NCI-H524 treated with DMSO at 0.1 percent for 48 hours (cell line): ENCODE measurements around the gene AP3D1.

Experiments used
- DNase-seq: peaks from one replicate; lab custom pipeline; 2025; lab: John Stamatoyannopoulos, UW

AP3D1 gene

DNA sequence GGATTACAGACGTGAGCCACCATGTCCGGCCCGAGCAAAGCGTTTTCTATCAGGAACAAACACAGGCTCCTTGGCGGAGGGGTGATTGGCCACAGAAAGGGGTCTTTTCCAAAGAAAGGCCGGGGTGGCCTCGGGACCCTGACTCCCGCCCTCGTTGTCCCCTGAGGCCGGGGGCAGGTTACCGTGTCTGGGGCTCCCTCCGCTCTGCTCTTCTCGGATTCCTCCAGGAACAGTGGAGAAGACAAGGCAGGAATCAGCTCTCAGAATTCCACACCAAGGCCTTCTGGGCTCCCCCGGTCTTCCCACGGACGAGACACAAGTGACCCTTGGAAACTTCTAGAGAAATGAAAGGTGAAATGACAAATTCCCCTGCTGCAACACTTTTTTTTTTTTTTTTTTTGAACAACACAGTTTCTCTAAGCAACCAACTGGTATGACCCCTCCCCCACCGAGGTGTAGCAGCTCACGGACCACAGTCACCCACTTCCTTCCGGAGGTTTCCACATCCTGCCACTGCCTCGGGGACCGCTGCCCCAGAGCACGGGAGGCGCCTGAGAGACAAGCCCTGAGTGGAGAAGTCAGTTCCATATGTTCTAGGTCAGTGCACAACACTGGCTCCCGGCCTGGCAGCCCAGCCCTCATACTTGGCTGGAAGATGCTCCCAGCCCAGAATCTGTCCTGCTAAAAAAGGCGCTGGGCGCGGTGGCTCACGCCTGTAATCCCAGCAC lies 66.2 kb downstream of the AP3D1 start:
- DNase-seq = no peak

GRCh38 chr19:2083174-2083854 lies 68.1 kb downstream of the AP3D1 start:
- no peak for DNase-seq

DNA sequence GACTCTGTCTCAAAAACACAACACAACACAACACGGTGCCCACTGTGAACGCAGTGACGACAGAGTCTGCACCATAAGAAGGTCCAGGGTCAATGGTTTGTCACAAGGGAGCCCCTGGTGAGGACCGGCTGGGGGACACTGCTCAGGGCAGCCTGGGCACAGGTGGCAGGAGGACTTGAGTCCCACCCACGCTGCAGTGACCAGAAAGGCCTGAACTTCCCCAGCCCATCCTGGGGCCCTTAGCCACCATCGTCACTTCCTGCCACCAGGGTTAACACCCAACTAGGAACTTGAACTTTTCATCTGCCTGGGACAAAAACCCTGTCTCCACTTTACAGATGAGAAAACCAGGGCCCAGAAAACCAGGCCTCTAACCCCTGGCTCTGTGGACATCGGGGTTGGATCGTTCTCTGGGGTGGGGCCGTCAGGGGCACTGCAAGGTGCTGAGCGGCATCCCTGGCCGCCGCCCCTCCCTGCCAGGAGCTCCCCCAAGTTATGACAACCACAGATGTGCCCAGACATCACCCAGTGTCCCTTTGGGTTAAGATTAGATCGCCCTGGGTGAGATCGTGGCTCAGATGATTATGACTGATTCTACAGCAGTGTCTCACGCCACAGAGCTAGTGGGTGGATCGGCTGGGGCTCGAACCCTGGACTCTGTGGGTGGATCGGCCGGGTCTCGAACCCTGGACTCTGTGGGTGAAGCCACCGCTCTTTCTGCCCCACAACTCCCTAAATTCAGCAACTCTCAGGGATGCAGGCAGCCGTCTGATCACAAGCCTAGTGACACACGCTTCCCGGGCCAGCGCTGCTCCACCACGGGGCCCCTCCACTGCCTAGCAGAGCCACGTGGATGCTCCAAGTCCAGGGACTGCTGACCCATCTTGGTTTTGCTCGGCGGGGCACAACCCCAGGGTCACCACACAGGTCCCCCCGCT lies 69.2 kb downstream of the AP3D1 start:
- DNase-seq = no peak

DNA sequence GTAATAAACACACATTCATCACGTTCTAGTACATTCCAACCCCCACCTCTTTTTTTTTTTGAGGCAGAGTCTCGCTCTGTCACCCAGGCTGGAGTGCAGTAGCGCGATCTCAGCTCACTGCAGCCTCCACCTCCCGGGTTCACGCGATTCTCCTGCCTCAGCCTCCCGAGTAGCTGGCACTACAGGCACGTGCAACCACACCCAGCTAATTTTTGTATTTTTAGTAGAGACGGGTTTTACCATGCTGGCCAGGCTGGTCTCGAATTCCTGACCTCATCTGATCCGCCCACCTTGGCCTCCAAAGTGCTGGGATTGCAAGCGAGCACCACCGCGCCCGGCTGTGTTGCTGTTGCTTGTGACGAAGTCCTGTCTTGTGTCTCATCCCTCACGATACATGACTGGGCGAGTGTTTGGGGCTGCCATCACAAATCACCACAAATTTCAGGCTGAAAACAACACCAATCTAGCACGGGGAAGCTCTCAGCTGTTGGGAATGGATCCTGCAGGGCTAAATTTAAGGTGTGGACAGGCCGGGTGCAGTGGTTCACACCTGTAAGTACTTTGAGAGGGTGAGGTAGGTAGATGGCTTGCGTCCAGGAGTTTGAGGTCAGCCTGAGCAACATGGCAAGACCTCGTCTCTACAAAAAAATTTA lies 70.9 kb downstream of the AP3D1 start:
- no peak for DNase-seq

DNA sequence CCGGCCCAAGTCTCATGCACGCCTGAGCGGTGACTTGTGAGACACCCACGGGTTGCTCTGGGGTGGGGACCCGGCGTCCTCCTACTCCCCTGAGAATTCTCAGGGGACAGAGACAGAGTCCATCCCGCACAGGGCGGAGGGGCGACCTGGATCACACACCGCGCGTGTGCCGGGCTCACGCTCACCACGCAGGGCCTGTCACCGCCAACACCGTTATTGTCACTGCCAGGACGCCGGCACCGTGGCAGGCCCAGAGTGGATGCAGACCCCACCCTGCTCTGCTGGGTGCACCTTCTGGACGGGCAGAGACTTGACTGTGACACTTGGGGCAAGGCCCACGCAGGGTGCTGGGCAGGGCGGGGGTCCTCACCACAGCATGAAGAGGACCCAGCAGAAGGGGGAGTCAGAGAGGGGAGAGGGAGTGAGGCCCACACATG lies 71.5 kb downstream of the AP3D1 start:
- no peak for DNase-seq

- DNase-seq = no peak
Observed at GRCh38 chr19:2079076-2079864, 72.1 kb downstream of the AP3D1 start.

DNA sequence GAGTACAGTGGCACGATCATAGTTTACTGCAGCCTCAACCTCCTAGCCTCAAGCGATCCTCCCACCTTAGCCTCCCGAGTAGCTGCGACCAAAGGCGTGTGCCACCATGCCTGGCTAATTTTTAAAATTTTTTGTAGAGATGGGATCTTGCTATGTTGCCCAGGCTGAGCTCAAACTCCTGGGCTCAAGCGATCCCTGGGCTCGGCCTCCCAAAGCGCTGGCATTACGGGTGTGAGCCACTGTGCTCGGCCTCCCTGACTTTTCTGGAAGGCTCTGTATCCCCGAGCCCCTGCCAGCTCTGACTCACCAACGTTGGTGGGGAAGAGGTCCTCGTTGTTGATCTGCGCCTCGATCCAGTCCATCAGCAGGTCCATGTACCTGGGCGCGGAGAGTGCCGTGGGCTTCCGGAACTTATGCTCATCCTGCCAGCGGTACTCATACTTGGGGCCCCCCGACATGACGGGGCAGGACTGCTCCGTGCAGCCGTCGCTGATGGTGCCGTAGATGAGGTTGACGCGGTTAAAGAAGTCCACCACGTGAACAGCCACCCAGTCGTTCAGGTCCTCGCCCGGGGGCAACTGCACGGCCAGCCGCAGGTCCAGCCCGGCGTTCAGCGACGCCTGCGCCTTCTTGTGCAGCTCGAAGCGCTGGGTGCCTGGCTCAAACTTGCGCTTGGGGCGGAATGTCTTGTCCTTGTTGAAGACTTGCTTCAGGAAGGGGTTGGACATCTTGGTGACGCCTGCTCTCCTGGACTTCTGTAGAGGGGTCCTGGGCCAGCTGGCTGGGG lies 73.3 kb downstream of the AP3D1 start:
- no peak for DNase-seq

DNA sequence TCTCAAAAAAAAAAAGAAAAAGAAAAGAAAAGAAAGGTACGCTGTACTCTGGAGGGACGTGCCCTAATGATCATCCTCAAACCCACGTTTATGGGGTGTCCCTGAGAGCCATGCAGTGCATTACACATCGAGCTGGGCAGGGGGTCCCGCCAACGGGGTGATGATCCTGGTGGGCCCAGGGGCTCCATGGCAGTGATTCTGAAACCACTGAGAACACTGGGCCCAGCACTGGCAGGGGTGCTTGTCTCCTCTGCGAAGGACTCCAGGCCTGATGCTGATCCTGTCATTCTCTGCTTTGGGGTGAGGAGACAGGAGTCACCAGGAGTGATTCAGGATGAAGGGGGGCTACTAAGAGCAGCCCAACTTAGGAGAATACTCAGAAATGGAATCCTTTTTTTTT lies 74.0 kb downstream of the AP3D1 start:
- no peak for DNase-seq

- no peak for DNase-seq
Observed at GRCh38 chr19:2076526-2076944, 74.8 kb downstream of the AP3D1 start.

GRCh38 chr19:2072757-2073551 lies 78.4 kb downstream of the AP3D1 start:
- DNase-seq = no peak

DNA sequence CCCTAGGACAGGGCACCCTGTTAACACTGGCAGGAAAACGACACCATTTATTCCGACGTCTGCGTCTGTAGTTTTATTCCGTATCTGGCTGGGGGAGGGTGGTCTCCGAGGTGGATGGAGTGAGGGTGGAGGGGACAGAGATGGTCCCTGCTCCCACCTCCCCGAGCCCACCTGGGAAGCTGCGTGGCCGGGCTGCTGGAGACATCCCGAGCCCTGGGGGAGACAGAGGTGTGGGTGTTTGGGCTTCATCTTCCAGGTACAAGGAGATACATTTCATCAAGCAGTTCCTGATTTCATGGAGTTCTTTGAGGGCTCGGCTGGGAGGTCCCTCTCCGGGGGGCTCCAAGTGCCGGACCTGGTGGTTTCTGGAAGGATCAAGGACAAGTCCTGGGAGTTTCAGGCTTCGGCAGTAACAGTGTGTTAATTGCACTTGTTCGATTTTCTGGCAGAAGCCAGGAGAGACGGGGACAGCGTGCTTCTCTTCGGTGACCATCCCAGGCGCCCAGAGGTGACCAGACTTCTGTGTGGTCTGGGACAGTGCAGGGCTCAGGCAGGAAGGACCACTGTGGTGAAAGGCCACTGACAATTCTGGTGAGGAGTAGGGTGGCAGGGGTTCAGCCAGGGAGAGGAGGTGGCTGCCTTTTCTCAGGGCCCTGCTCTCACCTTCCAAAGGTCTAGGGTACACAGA lies 80.2 kb downstream of the AP3D1 start:
- no peak for DNase-seq

- DNase-seq = no peak
Observed at GRCh38 chr19:2070436-2070827, 80.9 kb downstream of the AP3D1 start.

DNA sequence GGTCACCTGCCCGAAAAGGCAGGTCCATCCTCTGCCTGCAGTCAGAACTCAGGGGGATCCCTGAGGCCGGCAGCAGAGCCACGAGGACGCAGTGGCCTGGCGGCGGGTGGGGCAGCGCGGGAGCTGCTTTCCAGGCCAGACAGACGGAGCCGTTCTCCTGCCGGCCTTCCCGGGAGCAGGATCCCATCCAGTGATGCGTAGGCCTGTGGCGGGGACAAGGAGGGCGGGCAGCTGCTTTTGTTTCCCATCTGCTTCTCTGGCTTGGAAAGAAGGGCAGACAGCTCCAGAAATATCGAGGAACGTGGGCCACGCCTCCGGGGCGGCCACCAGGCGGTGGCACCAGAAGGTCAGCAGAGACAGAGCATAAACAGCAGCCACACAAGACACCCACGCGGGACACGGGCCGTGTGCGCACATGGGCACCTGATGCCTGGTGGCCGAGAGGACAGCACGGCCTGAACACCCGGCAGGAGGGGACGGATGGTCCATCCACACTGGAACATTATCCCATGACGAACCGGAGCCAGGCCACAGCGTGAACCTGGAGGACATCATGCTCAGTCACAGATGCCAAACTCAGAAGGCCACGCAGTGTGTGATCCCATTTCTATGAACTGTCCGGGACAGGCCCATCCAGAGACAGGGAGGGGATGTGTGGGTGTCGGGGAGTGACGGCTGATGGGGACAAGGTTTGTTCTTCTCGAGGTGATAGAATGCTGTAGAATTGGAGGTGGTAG lies 86.4 kb downstream of the AP3D1 start:
- no peak for DNase-seq

- DNase-seq = no peak
Observed at GRCh38 chr19:2064395-2064787, 87.0 kb downstream of the AP3D1 start.

DNA sequence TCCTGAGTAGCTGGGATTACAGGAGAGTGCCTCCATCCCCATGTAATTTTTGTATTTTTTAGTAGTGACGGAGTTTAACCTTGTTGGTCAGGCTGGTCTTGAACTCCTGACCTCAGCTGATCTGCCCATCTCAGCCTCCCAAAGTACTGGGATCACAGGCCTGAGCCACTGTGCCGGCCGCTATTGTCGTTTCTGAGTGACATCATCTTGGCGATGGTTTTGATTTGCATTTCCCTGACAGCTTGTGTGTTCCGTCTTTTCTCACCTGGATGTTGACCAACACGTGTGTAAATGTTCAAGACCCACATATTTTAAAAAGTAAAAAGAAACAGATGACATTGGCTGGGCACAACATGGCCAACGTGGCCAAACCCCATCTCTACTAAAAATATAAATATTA lies 87.5 kb downstream of the AP3D1 start:
- DNase-seq = no peak

DNA sequence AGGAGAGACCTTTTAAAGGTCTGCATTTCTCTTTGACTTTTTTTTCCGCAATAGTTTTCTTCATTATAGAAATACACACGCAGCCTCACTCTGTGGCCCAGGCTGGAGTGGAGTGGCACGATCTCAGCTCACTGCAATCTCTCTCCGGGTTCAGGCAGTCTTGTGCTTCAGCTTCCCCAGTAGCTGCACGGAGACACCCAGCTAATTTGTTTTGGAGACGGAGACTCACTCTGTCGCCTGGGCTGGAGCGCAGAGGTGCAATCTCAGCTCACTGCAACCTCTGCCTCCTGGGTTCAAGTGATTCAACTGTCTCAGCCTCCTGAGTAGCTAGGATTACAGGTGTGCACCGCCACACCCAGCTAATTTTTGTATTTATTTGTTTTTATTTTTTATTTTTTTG lies 88.6 kb downstream of the AP3D1 start:
- no peak for DNase-seq

GRCh38 chr19:2062389-2062729 lies 89.0 kb downstream of the AP3D1 start:
- no peak for DNase-seq
